ENCODE measurements around the gene LAMTOR3.

- TF ChIP-seq POLR2A (IDR thresholded peaks at IDR 0.05) (no peak), CTCF (IDR thresholded peaks at IDR 0.05) (no peak)
These were observed 53.1 kb downstream of the LAMTOR3 start for GRCh38 chr4:99841129-99841528.

Measured in heart left ventricle (tissue), 13 donors.